GM19372 (cell line): ENCODE results near the gene ALG8.
"Not testable (repeated sequence)": the region's sequence is repeated elsewhere in the genome, so short reads cannot be mapped to it uniquely, and the experiment has no call there.

Experiments
- ATAC-seq: cut with Tn5 transposase; IDR thresholded peaks from one replicate; pipeline ENCODE4 v1.9.1; 2021; ENCODE audit warnings: mild to moderate bottlenecking, low read depth, moderate library complexity; ENCODE audit not compliant: unreplicated experiment

Gene ALG8

DNA sequence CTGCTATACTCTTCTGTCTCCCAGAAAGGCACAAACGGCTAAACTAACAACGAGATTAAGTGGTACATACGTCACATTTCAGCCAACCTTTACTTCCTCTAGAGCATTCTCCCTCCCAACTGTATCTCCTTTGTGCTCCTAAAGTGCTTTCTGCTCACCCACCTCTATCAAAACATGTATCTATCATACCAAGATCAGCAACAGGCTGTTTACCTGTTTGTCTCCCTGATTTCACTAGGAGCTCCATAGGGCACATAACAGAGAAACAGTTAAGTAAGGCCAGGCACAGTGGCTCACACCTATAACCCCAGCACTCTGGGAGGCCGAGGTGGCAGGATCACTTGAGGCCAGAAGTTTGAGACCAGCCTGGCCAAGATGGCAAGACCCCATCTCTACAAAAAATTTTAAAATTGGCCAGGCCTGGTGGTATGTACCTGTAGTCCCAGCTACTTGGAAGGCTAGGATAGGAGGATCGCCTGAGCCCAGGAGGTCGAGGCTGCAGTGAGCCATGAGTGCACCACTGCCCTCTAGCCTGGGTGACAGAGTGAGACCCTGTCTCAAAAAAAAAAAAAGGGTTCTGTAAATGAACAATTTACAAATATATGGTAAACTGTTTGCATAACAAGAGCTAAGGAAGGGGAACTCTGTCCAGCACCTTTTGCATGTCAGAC, 62.6 kb downstream of the ALG8 start:
- no peak for ATAC-seq

DNA sequence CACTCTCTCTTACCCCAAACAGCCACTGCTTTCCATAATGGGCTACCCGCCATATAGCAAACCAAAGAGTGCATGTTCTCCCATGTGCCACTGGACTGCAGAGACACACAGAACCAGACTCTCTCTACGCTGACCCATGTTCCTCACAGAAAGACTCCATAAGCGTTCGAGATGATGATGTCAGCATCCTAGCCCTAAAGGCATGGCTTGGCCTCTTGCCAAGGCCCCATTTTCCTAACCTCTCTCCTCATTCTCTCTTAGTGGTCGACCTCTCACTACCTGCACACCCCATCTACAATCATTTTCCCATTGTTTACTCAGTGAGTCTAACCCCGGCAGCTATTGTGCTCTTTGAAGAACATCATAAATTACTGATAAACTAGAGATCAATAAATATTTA, 64.7 kb downstream of the ALG8 start:
- no peak for ATAC-seq

DNA sequence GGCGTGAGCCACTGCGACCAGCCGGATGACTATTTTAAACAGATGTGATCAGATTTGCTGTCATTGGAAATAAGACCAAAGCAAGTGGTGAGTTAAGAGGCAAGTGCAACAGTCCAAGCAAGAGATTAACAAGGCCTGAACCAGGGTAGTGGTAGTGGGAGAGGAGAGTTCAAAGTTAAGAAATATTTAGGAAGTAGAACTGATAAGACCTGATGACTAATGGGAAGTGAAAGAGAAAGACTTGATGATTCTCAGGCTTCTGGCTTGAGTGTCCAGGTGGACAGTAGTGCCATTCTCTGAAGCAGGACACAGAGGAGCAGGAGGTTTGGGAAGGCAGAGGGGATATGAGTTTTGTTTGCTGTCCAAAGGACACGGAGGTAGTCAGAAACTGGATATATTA, 67.0 kb downstream of the ALG8 start:
- no peak for ATAC-seq

DNA sequence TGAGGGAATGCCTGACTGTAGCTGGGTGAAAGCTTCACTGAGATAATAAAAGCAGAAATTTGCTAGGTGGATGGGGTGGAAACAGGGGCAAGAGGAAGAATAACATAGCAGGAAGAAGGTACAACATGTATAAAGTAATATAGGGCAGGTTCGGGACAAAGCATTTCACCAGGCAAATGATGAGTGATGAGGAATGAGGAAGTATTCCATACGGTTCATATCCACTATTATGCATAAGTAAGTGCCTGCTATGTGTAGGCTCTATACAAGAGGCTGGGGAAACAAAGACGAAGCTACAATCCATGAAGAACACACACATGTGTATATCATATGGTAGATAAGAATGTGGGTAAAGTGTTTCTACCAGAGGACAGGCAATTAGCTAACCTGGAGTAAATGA, 67.7 kb downstream of the ALG8 start:
- no peak for ATAC-seq

DNA sequence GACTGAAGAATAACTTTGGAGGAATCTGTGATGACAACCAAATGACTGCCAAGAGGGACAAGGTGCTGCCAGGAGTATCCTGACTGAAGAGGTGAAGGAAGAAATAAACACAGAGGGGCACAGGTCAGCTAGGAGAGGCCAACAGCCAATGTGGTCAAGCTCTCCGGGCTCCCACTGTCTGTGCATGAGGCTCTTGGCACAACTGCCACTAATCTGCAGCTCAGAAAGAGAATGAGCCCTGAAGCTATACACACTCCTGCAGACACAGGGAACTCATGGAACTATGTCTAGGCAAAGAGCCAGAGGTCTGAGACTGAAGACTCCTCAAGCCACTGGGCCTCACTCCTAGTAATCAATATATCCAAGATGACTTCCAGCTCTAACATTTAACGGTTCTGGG, 68.8 kb downstream of the ALG8 start:
- no peak for ATAC-seq

DNA sequence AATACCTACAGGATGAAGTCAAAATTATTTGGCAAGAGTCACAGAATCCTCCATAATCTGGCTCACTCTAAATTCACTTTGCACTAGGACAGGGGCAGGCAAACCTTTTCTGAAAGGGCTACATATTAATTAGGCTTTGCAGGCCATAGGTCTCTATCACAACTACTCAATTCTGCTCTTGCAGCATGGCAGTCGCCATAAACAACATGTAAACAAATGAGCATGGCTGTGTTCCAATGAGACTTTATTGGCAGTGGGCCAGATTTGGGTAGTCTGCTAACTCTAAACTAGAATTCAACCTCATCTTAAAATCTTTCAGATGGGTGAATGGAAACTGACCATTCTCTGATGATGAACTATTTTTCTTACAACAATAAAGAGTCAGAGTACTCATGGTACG, 70.0 kb downstream of the ALG8 start:
- ATAC-seq, result no peak

DNA sequence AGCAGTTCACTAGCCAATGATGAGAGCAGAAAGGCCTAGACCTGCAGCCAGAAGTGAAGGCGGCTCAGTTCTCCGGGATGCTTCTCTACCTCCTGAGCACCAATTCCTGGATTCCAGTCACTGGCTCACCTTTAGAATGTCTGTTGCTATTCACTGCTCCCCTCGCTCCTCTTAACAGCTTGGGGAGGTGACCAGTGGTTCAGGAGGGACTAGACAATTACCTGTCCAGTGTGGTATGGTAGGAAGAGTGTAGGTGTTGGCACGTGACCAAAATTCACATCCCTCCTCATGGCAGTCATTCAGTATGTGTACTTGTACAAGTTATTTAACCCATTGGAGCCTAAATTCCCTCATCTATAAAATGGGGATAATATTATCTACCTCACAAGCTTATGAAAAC, 71.7 kb downstream of the ALG8 start:
- ATAC-seq, result no peak

DNA sequence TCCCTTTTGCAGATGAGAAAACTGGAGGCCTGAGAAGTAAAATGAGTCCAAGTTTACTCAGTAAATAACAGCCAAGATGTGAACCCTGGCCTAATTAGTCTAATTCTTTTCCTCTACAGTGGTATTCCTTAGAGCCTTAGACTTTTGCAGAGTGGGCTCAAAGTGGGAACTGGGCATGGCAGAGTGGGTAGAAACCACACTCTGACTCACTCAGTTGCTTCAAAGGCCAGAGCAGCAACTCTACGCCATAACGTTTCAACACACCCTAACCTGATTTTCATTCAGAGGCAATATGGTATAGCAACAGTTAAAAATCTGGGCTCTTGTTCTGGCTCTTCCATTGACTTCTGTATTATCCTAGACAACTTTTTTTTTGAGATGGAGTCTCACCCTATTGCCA, 73.0 kb downstream of the ALG8 start:
- ATAC-seq, result no peak

DNA sequence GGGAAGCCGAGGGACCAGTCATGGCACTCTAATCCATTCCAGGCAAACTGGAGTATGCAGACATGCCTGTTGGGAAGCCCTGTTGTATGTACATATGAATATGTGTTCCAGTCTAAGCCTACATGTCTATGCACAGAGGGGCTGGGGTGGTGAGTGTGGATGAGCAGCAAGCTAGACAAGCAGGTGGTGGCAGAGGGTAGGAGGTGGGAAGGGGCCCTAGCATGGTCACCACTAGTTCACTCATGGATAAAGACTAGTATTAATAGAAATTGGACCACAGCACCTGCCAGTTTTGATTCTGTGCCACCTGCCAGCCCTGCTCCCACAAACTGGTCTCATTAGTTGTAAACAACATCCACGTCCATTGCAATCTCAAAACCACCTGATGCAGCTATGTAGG, 74.2 kb downstream of the ALG8 start:
- no peak for ATAC-seq

DNA sequence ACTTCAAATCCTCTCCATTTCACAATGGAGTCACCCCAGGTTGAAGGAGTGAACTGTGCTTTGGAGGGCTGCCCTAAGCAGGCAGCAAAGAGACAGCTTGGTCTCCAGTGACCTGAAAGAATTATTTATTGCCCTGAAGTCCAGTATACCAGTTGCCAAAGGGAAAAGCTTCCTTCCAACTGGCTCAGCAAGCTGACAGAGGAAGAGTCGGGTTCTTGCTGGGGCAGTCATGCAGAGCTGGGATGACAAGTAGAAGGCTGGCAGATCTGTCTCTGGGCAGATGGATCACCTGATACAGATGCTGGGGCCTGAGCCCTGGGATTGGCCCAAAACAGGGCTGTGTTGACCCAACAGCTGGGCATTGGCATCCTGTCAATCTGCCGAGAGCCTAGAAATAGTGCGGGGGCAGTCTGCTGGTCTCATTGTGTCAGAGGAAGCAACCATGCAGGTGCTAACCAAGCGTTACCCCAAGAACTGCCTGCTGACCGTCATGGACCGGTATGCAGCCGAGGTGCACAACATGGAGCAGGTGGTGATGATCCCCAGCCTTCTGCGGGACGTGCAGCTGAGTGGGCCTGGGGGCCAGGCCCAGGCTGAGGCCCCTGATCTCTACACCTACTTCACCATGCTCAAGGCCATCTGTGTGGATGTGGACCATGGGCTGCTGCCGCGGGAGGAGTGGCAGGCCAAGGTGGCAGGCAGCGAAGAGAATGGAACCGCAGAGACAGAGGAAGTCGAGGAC, 75.8 kb downstream of the ALG8 start, which contains the start of gene THRSP:
Gene THRSP, plus strand, starts transcription at position 422 of the 742 bp plus-strand sequence. Its CDS starts 21 bp downstream, at position 443.
- no peak for ATAC-seq

DNA sequence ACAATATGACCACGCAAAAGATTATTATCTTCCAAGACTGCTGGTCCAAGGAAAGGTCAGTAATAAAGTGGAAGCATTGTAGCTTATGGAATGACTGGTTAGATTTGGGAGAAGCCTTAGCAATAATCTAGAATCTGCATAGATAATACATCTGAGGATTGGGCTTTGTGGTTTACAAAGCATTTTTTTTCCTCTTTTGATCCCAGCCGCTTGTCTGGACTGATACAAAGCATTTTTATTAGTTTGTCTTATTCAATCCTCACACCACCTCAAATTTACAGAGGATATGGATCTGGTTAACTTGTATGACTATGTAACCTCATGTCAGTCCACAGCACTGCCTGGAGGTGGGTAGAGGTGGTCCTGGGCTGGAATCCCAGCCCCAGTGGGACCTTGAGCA, 76.8 kb downstream of the ALG8 start:
- no peak for ATAC-seq

DNA sequence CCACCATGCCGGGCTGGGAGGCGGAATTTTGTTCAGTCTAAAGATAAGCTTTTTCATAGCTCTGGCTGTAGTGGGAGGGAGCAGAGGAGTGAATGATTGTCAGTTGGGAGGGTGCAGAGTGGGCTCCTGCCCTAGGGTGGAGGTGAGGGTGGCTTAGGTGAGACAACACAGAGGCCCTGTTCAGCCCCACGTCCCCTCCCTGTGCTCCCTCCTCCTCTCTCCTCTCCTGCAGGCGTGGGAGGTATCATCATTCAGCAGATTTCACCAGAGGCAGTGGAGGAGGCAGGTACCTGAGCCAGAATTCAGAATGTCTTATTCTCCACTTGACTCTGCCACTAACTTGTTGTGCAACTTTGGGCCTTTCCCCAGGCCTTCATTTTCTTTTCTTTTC, 77.5 kb downstream of the ALG8 start:
- no peak for ATAC-seq

DNA sequence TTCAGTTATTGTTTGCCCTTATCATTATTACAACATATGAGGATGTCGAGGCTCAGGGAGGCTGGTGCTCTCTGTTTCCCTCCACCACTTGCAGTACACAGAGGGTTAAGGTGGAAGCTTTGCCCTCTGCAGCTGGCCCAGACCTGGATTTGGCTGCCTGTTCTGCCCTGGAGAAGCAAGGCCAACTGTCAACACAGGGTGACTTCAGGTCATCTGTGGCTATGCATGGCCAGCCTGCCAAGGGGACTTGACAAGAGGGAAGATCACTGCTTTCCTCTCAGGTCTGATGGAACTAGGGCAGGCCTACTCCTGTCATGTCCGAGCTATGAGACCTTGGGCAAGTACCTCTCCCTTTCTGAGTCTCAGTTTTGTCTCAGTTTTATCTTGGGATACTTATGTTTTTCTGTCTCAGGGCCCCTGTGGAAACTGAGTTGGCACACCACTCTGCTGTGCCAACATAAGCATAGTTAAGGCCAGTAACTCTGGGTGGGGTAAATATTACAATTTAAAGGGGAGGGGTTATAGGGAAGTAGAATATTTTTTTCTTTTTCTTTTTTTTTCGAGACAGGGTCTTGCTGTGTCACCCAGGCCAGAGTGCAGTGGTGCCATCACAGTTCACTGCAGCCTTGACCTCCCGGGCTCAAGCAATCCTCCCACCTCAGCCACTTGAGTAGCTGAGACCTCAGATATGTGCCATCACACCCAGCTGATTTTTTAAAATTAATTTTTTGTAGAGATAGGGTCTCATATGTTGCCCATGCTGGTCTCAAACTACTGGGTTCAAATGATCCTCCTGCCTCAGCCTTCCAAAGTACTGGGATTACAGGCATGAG, 78.1 kb downstream of the ALG8 start:
- ATAC-seq, result no peak

DNA sequence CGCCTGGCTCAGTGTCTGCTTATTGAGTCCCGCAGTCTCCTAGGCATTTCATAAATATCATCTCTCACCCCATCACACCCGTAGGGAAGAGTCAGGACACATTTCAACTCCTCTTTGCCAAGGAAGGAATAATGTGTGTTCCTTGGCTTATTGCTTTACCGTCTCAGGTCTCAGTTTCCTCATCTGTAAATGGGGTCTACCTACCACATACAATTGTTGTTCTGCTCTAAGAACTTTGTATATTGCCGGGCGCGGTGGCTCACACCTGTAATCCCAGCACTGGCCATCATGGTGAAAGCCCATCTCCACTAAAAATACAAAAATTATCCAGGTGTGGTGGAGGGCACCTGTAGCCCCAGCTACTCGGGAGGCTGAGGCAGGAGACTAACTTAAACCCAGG, 78.9 kb downstream of the ALG8 start:
- no peak for ATAC-seq

DNA sequence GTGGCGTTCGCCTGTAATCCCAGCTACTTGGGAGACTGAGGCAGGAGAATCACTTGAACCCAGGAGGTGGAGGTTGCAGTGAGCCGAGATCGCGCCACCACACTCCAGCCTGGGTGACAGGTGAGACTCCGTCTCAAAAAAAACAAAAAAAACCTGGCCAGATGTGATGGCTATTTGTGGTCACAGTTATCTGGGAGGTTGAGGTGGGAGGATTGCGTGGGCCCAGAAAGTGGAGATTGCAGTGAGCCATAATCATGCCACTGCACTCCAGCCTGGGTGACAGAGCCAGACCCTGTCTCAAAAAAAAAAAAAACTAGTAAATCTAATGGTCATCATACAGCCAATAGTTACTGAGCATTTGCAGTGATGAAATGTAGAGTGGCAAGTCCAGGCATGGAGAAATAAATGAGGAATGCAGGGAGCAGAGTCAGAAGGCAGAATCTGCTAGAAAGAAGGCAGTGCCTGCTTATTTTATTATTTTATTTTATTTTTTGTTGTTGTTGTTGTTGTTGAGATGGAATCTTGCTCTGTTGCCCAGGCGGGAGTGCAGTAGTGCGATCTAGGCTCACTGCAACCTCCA, 79.6 kb downstream of the ALG8 start:
- not testable (repeated sequence) for ATAC-seq

DNA sequence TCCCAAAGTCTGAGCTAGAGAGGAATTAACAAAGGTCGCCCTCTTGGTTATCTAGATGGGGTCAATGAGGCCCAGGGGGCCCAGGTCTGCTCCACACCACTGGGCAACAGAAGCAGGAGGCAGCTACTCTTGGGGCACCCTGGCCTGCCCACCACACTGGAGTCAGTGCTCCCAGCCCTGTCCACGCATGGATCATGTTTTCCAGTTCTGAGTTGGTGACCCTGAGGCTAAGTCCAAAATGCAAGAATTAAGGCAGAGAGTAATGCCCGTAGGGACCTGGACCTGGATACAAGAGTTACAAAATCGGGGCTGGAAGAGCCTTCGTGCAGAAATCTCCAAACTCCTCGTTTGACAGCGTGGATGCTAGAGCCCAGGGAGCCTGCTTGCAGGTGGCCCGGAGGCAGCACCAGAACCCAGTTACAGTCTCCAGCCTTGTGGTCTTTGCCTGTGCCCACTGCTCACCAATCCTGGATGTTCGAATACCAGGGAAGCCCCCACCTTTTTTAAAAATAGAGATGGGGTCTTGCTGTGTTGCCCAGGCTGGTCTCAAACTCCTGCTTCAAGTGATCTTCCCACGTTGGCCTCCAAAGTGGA, 81.9 kb downstream of the ALG8 start:
- ATAC-seq, result no peak

DNA sequence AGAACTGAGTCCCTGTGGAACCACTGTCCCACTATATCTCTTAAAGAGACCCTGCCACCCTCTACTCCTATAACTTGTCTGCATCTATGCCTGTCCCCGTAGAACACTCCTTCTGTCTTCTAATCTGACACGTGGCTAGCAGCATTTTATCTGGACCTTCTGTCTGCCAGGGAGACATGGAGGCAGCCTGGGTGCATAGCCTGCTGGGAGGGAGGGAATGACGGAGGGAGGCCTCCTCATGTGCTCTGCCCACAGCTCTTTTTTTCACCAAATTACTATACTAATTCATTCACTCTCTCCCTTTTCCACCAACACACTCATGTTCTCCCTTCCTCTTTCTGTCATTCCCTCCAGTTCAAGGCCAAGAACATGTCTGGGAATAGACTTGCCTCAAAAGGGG, 83.3 kb downstream of the ALG8 start:
- ATAC-seq, result no peak

DNA sequence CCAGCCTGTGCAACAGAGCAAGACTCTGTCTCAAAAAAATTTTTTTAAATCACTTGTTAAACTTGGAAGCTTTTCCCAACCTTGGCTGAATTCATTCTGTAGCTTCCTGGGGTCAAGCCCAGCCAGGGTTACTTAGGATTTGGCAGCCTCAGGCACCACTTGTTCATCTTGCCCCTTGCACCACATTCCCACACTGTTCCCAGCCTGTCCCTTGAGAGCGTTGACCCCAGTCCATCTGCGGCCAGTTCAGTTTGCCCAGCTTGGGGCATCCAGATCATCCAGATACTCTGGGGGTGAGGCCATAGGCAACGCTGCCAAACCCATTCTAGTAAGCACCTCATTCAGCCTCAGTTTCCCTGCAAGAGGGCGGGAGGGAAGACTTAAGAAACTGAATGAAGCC, 84.5 kb downstream of the ALG8 start:
- ATAC-seq, result no peak

DNA sequence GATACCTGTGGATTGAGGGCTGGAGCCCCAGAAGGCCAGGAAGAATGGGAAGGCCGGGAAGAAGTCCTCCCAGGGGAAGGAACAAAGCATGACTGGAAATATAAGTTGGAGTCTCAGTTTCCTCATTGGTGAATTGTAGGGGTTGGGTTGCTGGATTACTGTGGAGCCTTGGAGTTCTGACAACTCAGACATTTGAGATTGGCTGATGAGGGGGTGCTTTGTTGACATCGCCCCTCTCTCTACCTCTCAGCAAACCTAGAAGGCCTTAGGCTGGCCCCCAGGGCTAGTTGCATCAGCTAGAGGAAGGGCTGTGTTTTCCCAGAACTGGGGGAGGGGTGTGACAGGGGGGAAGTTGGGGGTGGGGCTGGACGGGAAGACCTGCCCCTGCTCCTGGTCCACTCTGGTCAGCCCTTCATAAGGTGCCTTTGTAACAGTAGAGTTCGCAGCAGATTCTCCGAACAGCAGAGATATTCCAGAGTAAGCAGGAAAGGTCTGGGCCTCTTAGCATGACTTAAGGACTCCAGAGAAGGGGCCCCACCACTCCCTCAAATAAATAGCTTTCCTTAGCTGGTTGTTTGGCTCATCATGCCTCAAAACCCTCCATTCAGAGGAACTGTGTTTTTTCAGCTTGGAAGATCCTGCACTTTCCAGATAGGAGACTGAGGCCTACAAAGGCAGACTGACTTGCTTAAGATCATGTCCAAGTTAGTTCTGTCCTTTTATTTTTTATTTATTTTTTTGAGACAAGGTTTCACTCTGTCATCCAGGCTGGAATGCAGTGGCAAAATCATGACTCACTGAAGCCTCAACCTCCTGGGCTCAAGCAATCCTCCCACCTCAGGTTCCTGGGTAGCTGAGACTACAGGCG, 88.2 kb downstream of the ALG8 start:
- no peak for ATAC-seq
